NCI-H1092 (cell line): ENCODE data around the gene SP4.
"Not testable (repeated sequence)": the region's sequence is repeated elsewhere in the genome, so short reads cannot be mapped to it uniquely, and the experiment has no call there.

Experiments
- DNase-seq: peaks from one replicate; lab custom pipeline; 2025; lab: John Stamatoyannopoulos, UW

SP4 gene

DNA sequence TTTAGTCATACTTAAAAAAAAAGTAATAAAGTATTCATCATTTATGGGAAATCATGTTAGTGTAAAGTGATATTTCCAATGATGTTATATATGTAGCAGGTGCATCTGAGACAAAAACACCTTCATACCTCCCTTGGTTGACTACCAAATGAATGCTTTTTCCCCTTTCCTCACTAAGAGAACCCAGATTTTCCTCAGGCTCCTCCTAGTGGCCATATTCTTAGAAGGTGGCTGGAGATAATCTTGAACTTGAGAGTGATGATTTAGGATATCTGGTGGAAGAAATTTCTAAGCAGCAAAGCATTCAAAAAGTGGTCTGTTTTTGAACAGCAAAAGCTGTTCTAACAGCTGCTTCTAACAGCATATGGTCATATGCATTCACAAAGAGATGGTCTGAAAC, 98.1 kb downstream of the SP4 start:
- no peak for DNase-seq

DNA sequence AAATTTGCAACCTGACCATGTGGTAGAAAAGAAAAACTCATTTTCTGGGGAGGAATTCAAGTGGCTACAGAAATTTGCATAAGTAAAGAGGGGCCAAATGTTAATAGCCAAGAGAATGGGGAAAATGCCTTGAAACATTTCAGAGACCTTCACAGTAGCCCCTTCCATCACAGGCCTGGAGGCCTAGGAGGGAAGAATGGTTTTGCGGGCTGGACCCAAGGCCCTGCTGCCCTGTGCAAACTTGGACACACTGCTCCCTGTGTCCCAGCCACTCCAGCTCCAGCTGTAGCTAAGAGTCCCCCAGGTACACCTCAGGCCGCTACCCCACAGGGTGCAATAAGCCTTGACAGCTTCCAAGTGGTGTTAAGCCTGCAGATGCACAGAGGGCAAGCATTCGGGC, 98.6 kb downstream of the SP4 start:
- no peak for DNase-seq

DNA sequence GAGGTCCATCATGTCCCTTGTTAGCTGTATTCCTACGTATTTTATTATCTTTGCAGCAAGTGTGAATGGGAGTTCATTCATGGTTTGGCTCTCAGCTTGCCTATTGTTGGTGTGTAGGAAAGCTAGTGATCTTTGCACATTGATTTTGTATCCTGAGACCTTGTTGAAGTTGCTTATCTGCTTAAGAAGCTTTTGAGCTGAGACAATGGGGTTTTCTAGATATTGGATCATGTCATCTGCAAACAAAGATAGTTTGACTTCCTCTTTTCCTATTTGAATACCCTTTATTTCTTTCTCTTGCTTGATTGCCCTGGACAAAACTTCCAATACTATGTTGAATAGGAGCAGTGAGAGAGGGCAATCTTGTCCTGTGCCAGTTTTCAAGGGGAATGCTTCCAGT, 104.6 kb downstream of the SP4 start:
- DNase-seq: not testable (repeated sequence)

DNA sequence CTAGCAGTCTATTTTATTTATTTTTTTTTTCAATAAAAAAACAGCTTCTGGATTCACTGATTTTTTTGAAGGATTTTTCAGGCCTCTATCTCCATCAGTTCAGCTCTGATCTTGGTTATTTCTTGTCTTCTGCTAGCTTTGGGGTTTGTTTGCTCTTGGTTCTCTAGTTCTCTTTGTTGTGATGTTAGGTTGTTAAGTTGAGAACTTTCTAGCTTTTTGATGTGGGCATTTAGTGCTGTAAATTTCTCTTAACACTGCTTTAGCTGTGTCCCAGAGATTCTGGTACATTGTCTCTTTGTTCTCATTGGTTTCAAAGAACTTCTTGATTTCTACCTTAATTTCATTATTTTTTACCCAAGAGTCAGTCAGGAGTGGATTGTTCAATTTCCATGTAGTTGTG, 105.8 kb downstream of the SP4 start:
- DNase-seq: not testable (repeated sequence)

DNA sequence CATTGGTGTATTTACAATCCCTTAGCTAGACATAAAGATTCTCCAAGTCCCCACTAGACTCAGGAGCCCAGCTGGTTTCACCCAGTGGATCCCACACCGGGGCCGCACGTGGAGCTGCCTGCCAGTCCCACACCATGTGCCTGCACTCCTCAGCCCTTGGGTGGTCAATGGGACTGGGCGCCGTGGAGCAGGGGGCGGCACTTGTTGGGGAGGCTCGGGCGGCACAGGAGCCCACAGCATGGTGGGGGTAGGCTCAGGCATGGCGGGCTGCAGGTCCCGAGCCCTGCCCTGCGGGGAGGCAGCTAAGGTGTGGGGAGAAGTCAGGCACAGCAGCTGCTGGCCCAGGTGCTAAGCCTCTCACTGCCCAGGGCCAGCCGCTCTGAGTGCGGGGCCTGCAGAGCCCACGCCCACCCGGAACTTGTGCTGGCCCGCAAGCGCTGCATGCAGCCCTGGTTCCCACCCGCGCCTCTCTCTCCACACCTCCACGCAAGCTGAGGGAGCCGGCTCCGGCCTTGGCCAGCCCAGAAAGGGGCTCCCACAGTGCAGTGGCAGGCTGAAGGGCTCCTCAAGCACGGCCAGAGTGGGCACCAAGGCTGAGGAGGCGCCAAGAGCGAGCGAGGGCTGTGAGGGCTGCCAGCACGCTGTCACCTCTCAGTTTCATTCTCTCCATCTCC, 108.7 kb downstream of the SP4 start:
- DNase-seq: not testable (repeated sequence)

DNA sequence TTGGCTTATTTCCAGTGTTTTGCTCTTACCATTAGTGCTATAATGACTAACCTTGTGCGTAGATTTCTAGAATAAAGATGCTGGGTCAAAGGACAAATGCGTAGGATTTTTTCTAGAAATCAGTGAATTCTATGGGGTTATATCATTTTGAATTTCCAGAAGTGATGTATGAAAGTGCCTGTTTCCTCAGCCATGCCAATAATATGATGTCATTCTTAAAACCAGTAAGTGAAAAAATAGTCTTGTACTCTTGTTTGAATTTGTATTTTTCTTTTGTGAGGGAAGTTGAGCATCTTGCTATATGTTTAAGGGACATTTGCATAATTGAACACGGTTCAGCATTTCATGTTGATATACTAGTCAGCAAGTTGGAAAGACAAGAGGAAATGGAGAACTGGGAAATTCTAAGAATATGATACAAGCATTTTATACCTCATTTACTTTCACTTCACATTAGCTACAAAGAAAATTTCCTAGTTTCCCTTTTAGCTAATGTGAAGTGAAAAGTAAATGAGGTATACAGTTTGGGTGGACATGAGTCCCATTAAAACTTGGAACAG, 111.1 kb downstream of the SP4 start:
- DNase-seq: no peak

DNA sequence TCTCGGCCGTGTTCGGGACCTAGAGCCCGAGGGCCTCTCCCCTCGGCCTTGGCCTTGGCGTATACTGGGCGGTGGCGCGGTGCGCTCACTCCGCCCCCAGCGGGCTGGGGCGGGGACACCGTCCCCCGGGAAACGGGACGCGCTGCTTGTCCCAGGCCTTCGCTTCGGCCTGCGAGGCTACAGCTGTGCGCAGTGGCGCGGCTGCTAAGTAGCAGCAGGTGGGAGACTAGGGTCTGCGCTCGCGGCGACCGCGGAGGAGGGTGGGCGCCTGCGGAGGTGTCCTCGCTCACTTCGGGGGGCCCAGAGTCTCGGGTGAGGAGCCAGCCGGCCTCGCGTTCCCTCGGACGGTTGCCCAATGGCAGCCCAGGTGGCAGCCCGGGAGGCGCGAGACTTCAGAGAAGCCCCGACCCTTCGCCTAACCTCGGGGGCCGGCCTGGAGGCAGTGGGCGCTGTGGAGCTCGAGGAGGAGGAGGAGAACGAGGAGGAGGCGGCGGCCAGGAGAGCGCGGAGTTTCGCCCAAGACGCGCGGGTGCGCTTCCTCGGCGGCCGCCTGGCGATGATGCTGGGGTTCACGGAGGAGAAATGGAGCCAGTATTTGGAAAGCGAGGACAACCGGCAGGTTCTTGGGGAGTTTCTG, 115.1 kb downstream of the SP4 start, which contains the start of gene DNAH11:
Gene DNAH11 (plus strand): TSS at position 149 of the 637 bp plus-strand sequence. CDS start 207 bp downstream, at position 356.
- DNase-seq: no peak

DNA sequence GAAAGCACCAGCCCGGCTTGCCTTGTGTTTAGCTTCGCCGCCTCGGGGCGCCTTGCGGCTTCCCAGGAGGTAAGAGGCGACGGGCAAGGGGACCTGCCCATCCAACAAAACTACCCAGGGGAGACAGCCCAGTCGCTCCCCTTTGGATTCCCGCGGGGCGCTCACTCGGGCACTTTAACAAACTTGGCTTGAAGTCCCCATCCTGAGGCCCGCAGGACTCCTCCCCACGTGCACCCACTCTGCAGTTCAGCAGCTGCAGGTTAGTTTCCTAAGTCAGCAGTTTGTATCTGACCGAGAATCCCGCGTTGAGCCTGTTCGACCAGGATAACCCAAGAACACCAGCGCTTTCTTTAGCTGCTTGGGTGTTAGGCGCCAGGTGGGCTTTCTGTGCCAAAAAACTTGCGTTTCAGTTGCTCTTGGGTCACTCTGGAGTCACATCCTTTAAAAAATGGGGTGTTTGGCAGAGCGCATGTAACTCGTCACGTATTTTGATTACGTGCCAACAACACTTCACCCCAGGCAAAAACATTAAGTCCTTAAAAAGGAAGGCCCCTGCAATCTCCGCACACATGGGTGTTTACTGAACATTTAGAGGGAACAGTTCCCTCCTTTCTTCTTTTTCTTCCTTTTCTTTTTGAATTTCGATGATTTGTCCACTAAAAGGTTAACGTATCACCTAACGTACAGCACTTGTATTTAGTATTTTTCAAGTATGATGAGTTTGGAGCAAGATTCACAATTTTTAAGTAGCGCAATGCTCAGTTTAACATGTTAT, 115.8 kb downstream of the SP4 start:
- peak; percentile 35 for DNase-seq

DNA sequence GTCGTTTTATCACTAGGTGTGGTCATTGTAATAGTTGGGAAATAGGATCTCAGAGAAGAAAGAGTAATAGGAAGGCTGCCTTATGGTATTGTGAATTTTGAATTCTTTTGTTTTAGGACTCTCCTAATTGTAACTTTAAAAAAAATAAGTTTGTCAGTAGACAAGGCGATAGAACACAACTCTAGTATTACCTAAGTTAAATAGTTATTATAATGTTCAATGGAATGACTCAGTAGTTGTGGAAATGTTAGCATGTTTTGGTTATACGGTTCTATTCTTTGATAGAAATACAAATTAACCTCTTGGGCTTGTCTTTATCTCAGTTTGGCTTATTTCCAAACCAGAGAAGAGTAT, 116.4 kb downstream of the SP4 start:
- no peak for DNase-seq

DNA sequence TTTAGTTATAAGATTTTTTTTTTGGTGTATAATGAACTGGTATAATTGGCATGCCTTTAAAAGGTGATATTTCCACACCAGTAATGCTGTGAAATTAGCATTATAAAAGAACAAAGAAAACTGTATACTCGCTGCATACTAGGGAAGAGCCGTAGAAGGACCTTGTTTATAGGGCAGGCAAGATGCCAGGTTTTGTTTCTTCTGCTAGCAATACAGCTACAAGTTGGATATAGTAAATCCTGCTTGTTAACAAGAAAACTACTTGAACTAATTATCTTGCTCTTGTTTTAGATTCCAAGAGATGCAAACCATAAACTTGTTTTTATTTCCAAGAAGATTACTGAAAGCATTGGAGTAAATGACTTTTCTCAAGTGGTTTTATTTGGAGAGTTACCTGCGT, 116.8 kb downstream of the SP4 start:
- DNase-seq: no peak

DNA sequence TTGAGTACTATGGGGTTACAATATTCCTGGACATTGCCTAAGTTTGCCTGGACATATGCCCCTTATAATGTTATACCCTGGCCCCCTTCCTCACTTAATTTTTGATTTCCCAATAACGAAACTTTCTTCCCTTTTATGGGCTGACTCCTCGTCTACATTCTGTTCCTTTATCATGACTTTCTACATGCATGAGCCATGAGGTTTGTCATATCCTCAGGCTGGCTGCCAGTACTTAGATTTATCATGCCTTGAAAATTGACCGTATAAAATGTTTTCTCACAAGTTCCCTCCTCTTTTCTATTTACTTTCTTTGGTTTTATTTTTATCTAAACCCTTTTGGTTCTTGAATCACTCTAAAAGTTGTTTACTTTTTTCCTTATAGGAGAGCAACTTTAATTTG, 119.6 kb downstream of the SP4 start:
- no peak for DNase-seq

DNA sequence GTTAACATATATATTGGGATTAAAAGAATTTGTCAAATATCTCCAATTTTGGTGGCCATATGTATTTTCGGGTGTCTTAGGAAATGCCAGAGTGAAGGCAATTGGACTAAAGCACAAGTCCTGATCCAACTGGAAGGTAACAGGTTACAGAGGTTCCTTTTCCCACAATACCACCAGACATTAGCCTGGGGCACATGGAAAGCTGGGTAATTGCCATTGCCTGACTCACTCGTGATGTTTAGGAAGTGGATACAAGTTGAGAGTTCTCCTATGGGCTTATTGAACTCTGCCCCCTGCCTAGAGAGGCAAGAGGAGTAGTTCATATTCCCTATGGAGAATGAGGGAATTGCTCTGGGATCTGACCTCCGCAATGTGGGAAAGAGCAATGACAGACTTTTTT, 120.6 kb downstream of the SP4 start:
- DNase-seq: no peak

DNA sequence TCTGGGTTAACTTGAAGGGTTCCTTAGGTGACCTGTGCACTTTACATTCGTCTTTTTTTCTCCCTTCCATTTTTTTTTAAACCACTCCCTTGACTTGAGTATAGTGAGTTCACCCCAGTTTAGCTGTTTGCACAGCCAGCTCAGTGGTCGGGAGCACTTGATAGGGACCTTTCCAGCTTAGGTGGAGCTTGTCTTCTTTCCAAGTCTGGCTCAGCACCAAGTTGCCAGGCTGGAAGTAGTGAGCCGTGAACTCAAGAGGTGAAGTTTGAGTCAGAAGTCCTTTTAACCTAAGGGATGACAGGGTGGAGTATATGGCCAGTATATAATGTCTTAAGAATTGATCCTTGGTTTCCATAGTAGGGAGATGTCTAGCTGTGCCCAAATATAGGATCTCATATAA, 122.2 kb downstream of the SP4 start:
- no peak for DNase-seq

DNA sequence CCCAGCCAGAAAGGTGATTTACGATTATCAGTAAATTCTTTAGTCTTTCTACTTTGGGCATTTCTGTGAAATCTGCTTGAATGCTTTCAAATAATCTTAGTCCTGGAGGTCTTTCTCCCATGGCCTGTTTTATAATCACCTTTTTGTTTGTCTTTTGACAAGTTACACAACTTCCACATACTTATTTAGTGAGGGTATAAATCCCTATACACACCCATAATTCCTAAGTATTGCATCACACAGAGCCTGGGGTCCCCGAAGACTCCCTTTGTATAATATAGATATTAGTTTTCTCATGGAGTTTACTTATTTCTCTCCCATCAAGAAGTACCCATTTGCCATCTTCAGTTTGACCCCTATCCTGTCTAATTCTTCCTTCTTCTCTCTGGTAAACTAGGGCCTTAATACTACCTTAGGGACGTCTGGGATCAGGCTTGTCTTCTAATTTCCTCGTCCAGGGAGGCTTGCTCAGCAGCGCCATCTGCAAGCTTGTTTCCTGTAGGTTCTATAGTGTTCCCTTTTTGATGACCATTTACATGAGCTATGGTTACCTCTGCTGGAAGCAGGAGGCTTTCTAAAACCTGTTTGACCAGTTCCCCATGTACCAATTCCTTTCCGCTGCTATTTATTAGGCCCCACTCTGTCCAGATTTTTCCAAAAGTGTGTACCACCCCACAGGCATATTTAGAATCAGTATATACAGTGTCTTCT, 123.1 kb downstream of the SP4 start:
- no peak for DNase-seq

DNA sequence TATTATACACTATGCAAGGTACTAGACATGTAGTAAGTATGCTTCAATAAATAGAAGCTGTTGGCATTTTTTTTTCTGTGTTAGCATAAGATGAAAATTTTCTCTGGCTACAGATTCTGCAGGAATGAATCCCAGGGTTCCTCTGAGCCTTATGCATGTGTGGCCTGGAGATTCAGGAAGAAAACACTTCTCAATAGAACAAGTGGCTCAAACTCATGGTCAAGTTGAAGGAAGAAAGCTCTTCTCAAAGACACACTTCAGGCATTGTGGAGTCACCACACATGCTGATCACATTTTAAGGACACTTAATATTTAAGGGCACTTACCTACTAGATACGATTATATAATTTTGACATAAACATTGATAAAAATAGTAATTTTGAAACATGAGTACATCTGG, 134.5 kb downstream of the SP4 start:
- no peak for DNase-seq
